B cell (primary cell): ENCODE data around the gene GCAT. TPM values are rescaled to one million over a fixed set of nuclear protein-coding genes. Genes with fewer than 3 reads are reported as not detected.
A peak's percentile ranks its signal among the peaks of the same experiment; 100 is the strongest.

Experiments
- ATAC-seq: fragments of 200-7000 bp; cut with Tn5 transposase; one replicate; pipeline ENCODE4 v1.10.0; 2021; ENCODE audit warnings: low read depth, mild to moderate bottlenecking, moderate number of reproducible peaks, moderate library complexity
- CTCF ChIA-PET: fragments of 350-600 bp; sonication (Branson Sonifier 250); formaldehyde crosslinking; loops from one replicate; lab custom pipeline; 2021; ENCODE audit warnings: antibody characterized with exemption, inconsistent platforms; lab: Charles Lee
- POLR2A ChIA-PET: fragments of 350-600 bp; sonication (Branson Sonifier 250); formaldehyde crosslinking; loops from one replicate; lab custom pipeline; 2021; ENCODE audit warnings: antibody characterized with exemption; lab: Charles Lee
- DNase-seq: peaks from one replicate; pipeline ENCODE4 v3.0.0; 2013
- H2AFZ ChIP-seq: 2 replicates; pipeline ENCODE4 v1.6.1; 2012; ENCODE audit warnings: mild to moderate bottlenecking, low read depth, low read length; ENCODE audit not compliant: insufficient read depth, poor library complexity, severe bottlenecking
- H3K27ac ChIP-seq, 2 donors: 1 replicate in 1 of 2; 2 replicates in 1 of 2; pipeline ENCODE4 v1.5.1; 2012 to 2013; ENCODE audit warnings: low read length in 2 of 2, mild to moderate bottlenecking in 2 of 2, moderate library complexity in 1 of 2
- H3K27me3 ChIP-seq, 4 experiments: fragments of 200-600 bp in 1 of 4; sonication (generic) in 1 of 4; replicated peaks in 1 of 4; 1 replicate in 2 of 4; 2 replicates in 2 of 4; pipeline versions ENCODE4 v1.6.1 to v1.7.0; 2013 to 2016; ENCODE audit warnings: low read length in 3 of 4, mild to moderate bottlenecking in 2 of 4, mixed read lengths in 1 of 4, moderate library complexity in 1 of 4; ENCODE audit not compliant: insufficient read depth in 4 of 4, control insufficient read depth in 3 of 4; ENCODE audit errors: control extremely low read depth in 1 of 4
- H3K36me3 ChIP-seq, 2 experiments: replicated peaks in 1 of 2; 1 replicate in 1 of 2; 2 replicates in 1 of 2; pipeline versions ENCODE4 v1.6.1 to v1.7.1; 2013; ENCODE audit warnings: low read length in 1 of 2; ENCODE audit not compliant: insufficient read depth in 2 of 2, control insufficient read depth in 1 of 2; ENCODE audit errors: control extremely low read depth in 1 of 2, extremely low read depth in 1 of 2
- H3K4me1 ChIP-seq, 2 donors: fragments of 200-600 bp in 1 of 2; sonication (generic) in 1 of 2; 1 replicate in 1 of 2; 2 replicates in 1 of 2; pipeline versions ENCODE4 v1.5.1 to v1.6.1; 2013 to 2017; ENCODE audit warnings: low read length in 2 of 2; ENCODE audit not compliant: control insufficient read depth in 2 of 2, insufficient read depth in 2 of 2
- H3K4me2 ChIP-seq: replicated peaks from 2 replicates; pipeline ENCODE3; 2012; ENCODE audit warnings: mild to moderate bottlenecking, low read depth, low read length; ENCODE audit not compliant: poor library complexity, severe bottlenecking
- H3K4me3 ChIP-seq, 5 experiments: fragments of 200-600 bp in 1 of 5; sonication (generic) in 1 of 5; 1 replicate in 3 of 5; 2 replicates in 2 of 5; pipeline versions ENCODE4 v1.5.1 to v1.7.0; 2011 to 2016; ENCODE audit warnings: low read length in 4 of 5, mild to moderate bottlenecking in 4 of 5, low read depth in 2 of 5, control low read depth in 1 of 5, moderate library complexity in 1 of 5; ENCODE audit not compliant: insufficient read depth in 1 of 5; ENCODE audit errors: control extremely low read depth in 1 of 5, extremely low read depth in 1 of 5
- H3K79me2 ChIP-seq: fragments of 200-600 bp; sonication (generic); one replicate; pipeline ENCODE4 v1.6.0; 2016; ENCODE audit warnings: low read length; ENCODE audit not compliant: control insufficient read depth, insufficient read depth
- H3K9ac ChIP-seq: fragments of 200-600 bp; sonication (generic); 2 replicates; pipeline ENCODE4 v1.6.1; 2017; ENCODE audit warnings: mild to moderate bottlenecking, low read length, moderate library complexity
- H3K9me3 ChIP-seq, 3 donors: one replicate each; pipeline versions ENCODE4 v1.6.1 to v1.7.1; 2013; ENCODE audit warnings: low read length in 2 of 3; ENCODE audit not compliant: control insufficient read depth in 2 of 3, insufficient read depth in 1 of 3; ENCODE audit errors: control extremely low read depth in 1 of 3
- H4K20me1 ChIP-seq: 2 replicates; pipeline ENCODE4 v1.6.0; 2012; ENCODE audit warnings: mild to moderate bottlenecking, low read length; ENCODE audit not compliant: insufficient read depth, control insufficient read depth, poor library complexity, severe bottlenecking
- H3K27ac Mint-ChIP-seq: one replicate; pipeline ENCODE4 v1.8.0; 2021; ENCODE audit warnings: mixed read lengths
- H3K27me3 Mint-ChIP-seq: one replicate; pipeline ENCODE4 v1.8.0; 2021; ENCODE audit warnings: mixed read lengths
- H3K4me1 Mint-ChIP-seq: one replicate; pipeline ENCODE4 v1.8.0; 2021; ENCODE audit warnings: mixed read lengths
- H3K4me3 Mint-ChIP-seq: one replicate; pipeline ENCODE4 v1.8.0; 2021; ENCODE audit warnings: mixed read lengths
- H3K9me3 Mint-ChIP-seq: one replicate; pipeline ENCODE4 v1.8.0; 2022; ENCODE audit warnings: mixed read lengths; ENCODE audit not compliant: insufficient read depth
- CTCF ChIP-seq: fragments of 200-600 bp; IDR thresholded peaks from one replicate; pipeline ENCODE4 v1.8.0; 2022; ENCODE audit warnings: antibody characterized with exemption, mild to moderate bottlenecking
- EZH2 ChIP-seq: IDR thresholded peaks from 2 replicates; pipeline ENCODE4 v1.6.1; 2012; ENCODE audit warnings: borderline replicate concordance, low read depth, mild to moderate bottlenecking, moderate library complexity, low read length; ENCODE audit not compliant: insufficient read depth, poor library complexity, severe bottlenecking
- WGBS: methylation state at CpG from one replicate; pipeline ENCODE4 v1.1.5; 2013; ENCODE audit warnings: missing lambda C conversion rate; ENCODE audit not compliant: insufficient coverage; 5-methylcytosine and 5-hydroxymethylcytosine counted together
- intact Hi-C: fragments of 100-400 bp; cut with micrococcal nuclease; formaldehyde crosslinking; loops from one replicate; pipeline ENCODE4 v1.10.0; 2022
- polyA minus RNA-seq: library from RNA; depleted of rRNA, polyadenylated mRNA; stranded (reverse); fragments of >200 nt; gene quantifications from 2 replicates; pipeline ENCODE4 v1.2.3, GENCODE V29; 2012
- polyA plus RNA-seq: library from polyadenylated mRNA; depleted of rRNA; stranded (reverse); fragments of >200 nt; gene quantifications from 2 replicates; pipeline ENCODE4 v1.2.3, GENCODE V29; 2012
- total RNA-seq, 2 donors: library from RNA; stranded (reverse); fragments of 120-200 nt in 1 of 2; gene quantifications; 1 replicate in 1 of 2; 2 replicates in 1 of 2; pipeline versions ENCODE4 v1.2.3 to v1.2.4, GENCODE V29; 2013 to 2022

Gene GCAT
- total RNA-seq: 0.47 TPM in 1 of 2 replicates, not detected in the other
- total RNA-seq (2013): 0.54 TPM
- 0.15 TPM in 1 of 2 replicates, not detected in the other for polyA plus RNA-seq
- 0.51 and 0.64 TPM in 2 replicates for polyA minus RNA-seq

- ChIA-PET POLR2A (interaction anchor here (0.6 to 0.7 kb wide), 3 partner anchors 18 to 199 kb away, joined by 3 to 5 read pairs (median 3); partner anchors contain the start of gene GGA1), CTCF (interaction anchor here (0.6 to 4.1 kb wide), 5 partner anchors 10 to 163 kb away, joined by 3 to 30 read pairs (median 3); partner anchors contain the start of genes C22orf23 and POLR2F)
- H3K27ac ChIP-seq: no peak within 1 kb of the TSS
- peak within 1 kb of the TSS; percentile 77 for H3K4me3 Mint-ChIP-seq
- peak within 1 kb of the TSS; percentile 66 for H3K9ac ChIP-seq
- no peak within 1 kb of the TSS for H3K27ac Mint-ChIP-seq
- ATAC-seq (peak; percentile 97), DNase-seq (peak; percentile 88)
- peaks cover 0 to 91% (median 51%) of the 10 kb centered on the region in 4 experiments for H3K27me3 ChIP-seq
- no peaks in the 10 kb centered on the region for H3K36me3 ChIP-seq
- WGBS: under 1% methylated on average over 66 of the region's 73 CpGs
- H3K9me3 ChIP-seq: peaks cover 0 to 35% (median 0%) of the 10 kb centered on the region in 3 donors
- H4K20me1 ChIP-seq: peaks cover 5% of the 10 kb centered on the region
- peak within 1 kb of the TSS; percentile 76 for H2AFZ ChIP-seq
- H3K79me2 ChIP-seq: no peaks in the 10 kb centered on the region
- intact Hi-C loops: loop anchor here (1.0 kb wide), 1 partner anchor 37 kb away; the partner anchor contains the start of gene ANKRD54
- H3K4me2 ChIP-seq: peak within 1 kb of the TSS; percentile 78
- TF ChIP-seq CTCF: no peak
- TF ChIP-seq EZH2: peak; percentile 4
- H3K9me3 Mint-ChIP-seq: no peaks in the 10 kb centered on the region
- peaks cover 51 to 60% of the 10 kb centered on the region in 2 donors for H3K4me1 ChIP-seq
- H3K27me3 Mint-ChIP-seq: peaks cover 58% of the 10 kb centered on the region
- peaks cover 33% of the 10 kb centered on the region for H3K4me1 Mint-ChIP-seq
- H3K4me3 ChIP-seq: peak within 1 kb of the TSS; percentile 17 to 61 (median 53)
Measured at GRCh38 chr22:37807410-37808293, at the start of gene GCAT. GCAT (plus strand) TSS chr22:37807934; CDS start chr22:37807968, 34 bp downstream.
